Measurements from ENCODE around the gene TMUB1.

Gene TMUB1

DNA sequence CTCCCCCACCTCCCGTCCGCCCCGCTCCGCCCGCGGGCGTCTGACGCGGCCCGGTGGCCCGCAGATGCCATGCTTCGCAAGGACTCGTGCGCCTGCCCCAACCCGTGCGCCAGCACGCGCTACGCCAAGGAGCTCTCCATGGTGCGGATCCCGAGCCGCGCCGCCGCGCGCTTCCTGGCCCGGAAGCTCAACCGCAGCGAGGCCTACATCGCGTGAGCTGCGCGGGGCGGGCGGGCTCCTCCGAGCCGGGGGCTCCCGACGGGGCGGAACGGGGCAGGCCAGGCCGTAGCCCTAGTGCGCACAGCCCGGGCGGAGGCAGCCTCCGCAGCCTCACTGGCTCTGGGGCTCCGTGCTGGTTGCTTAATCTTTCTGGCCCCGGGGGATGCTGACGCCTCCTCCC, 32.2 kb downstream of the TMUB1 start:
- H3K79me2 ChIP-seq (ENCODE audit: control insufficient read depth, low read length) = no peaks in the 10 kb centered on the region
- H3K27ac ChIP-seq (ENCODE audit: low read depth, low read length) = no peak overlapping the region
- no peak for TF ChIP-seq EZH2phosphoT487 (IDR thresholded peaks at IDR 0.05; ENCODE audit: borderline replicate concordance, low read length)
- TF ChIP-seq, protein P1, sequence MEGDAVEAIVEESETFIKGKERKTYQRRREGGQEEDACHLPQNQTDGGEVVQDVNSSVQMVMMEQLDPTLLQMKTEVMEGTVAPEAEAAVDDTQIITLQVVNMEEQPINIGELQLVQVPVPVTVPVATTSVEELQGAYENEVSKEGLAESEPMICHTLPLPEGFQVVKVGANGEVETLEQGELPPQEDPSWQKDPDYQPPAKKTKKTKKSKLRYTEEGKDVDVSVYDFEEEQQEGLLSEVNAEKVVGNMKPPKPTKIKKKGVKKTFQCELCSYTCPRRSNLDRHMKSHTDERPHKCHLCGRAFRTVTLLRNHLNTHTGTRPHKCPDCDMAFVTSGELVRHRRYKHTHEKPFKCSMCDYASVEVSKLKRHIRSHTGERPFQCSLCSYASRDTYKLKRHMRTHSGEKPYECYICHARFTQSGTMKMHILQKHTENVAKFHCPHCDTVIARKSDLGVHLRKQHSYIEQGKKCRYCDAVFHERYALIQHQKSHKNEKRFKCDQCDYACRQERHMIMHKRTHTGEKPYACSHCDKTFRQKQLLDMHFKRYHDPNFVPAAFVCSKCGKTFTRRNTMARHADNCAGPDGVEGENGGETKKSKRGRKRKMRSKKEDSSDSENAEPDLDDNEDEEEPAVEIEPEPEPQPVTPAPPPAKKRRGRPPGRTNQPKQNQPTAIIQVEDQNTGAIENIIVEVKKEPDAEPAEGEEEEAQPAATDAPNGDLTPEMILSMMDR (IDR thresholded peaks at IDR 0.05; ENCODE audit: low read depth, low read length, poor library complexity, severe bottlenecking) = no peak
- H3K9me2 ChIP-seq (replicated peaks; ENCODE audit: control insufficient read depth, low read length) = no peaks in the 10 kb centered on the region
- H3K4me1 ChIP-seq (ENCODE audit: control insufficient read depth, low read length) = 0 out of 2 replicates have a peak, but pooled peaks cover 5% of the 10 kb centered on the region
- no peaks in the 10 kb centered on the region for H3F3A ChIP-seq (ENCODE audit: control insufficient read depth, insufficient read depth)
- no peak overlapping the region for H3K4me3 ChIP-seq (ENCODE audit: low read length)
- no peaks in the 10 kb centered on the region for H3K9me3 ChIP-seq (ENCODE audit: control insufficient read depth, insufficient read depth, low read length)
- H3K36me3 ChIP-seq (ENCODE audit: control insufficient read depth, low read length) = no peaks in the 10 kb centered on the region
- peaks cover 11% of the 10 kb centered on the region; the same call in 1 of the 2 replicates for H3K27me3 ChIP-seq (ENCODE audit: control insufficient read depth, low read length)
- no peaks in the 10 kb centered on the region for H4K20me1 ChIP-seq (ENCODE audit: control insufficient read depth, insufficient read depth, low read depth, low read length)
- H3K4me2 ChIP-seq (ENCODE audit: low read length) = peak overlapping the region; percentile 11; the same call in 1 of the 2 replicates

DNA sequence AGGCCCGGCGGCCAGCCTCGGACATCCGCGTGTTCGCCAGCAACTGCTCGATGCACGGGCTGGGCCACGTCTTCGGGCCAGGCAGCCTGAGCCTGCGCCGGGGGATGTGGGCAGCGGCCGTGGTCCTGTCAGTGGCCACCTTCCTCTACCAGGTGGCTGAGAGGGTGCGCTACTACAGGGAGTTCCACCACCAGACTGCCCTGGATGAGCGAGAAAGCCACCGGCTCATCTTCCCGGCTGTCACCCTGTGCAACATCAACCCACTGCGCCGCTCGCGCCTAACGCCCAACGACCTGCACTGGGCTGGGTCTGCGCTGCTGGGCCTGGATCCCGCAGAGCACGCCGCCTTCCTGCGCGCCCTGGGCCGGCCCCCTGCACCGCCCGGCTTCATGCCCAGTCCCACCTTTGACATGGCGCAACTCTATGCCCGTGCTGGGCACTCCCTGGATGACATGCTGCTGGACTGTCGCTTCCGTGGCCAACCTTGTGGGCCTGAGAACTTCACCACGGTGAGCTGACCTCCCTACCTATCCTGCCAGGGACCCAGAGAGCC, 34.3 kb downstream of the TMUB1 start:
- H3K36me3 ChIP-seq (ENCODE audit: control insufficient read depth, low read length) = no peaks in the 10 kb centered on the region
- H3K4me1 ChIP-seq (ENCODE audit: control insufficient read depth, low read length) = 0 out of 2 replicates have a peak, but pooled peaks cover 5% of the 10 kb centered on the region
- H3K9me3 ChIP-seq (ENCODE audit: control insufficient read depth, insufficient read depth, low read length) = no peaks in the 10 kb centered on the region
- no peaks in the 10 kb centered on the region for H3K9me2 ChIP-seq (replicated peaks; ENCODE audit: control insufficient read depth, low read length)
- no peaks in the 10 kb centered on the region for H3K79me2 ChIP-seq (ENCODE audit: control insufficient read depth, low read length)
- H3K4me2 ChIP-seq (ENCODE audit: low read length) = no peak overlapping the region
- H3K4me3 ChIP-seq (ENCODE audit: low read length) = no peak overlapping the region
- TF ChIP-seq, protein P1 (IDR thresholded peaks at IDR 0.05; ENCODE audit: low read depth, low read length, poor library complexity, severe bottlenecking) = no peak
- TF ChIP-seq EZH2phosphoT487 (IDR thresholded peaks at IDR 0.05; ENCODE audit: borderline replicate concordance, low read length) = no peak
- H3F3A ChIP-seq (ENCODE audit: control insufficient read depth, insufficient read depth) = no peaks in the 10 kb centered on the region
- H3K27me3 ChIP-seq (ENCODE audit: control insufficient read depth, low read length) = peaks cover 11% of the 10 kb centered on the region; the same call in 1 of the 2 replicates
- H3K27ac ChIP-seq (ENCODE audit: low read depth, low read length) = no peak overlapping the region
- H4K20me1 ChIP-seq (ENCODE audit: control insufficient read depth, insufficient read depth, low read depth, low read length) = no peaks in the 10 kb centered on the region

DNA sequence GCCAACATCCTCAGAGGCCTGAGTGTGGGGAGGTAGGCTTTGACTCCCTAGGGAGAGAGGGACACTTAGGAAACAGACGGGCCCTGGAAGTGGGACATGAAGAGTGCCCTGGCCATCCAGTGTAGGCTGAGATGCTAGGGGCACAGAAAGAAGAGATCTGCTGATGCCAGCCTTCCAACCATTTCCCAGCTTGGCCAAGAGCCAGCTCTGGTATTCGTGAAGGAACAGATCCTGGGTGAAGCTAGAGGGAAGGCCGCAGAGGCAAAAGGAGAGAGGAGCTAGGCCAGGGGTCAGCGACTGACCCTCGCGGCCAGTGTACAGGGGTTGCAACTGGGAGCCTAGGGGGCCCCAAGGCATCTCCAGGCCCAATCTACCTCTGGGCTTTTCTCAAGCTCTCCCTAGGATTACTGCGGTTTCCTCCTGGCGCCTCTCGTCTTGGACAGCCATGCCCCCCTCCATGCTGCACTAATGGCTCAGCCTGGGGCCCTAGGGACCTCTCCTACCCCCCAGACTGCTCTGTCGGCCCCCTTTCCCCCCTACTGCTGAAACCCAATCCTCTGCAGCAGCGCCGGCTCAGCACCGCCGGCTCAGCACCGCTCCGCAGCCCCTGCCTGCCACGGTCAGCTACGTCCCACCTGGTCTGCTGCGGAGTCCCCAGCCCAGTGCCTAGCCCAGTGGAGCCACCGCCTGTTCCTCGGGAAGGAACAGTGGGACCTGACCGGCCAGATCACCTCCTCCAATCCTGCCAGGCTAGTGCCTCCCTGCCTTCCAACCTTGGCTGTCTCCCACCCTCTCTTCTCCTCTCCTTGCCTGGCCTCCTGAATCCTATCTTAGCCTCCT, 35.1 kb downstream of the TMUB1 start, which contains the start of gene ASIC3:
Gene ASIC3, plus strand, starts transcription at position 556 of the 840 bp plus-strand sequence. CDS start 355 bp downstream, outside the sequence.
- Histone ChIP-seq H3K4me1 (ENCODE audit: control insufficient read depth, low read length) (0 out of 2 replicates have a peak, but pooled peaks cover 4% of the 10 kb centered on the region), H3K79me2 (ENCODE audit: control insufficient read depth, low read length) (no peaks in the 10 kb centered on the region), H3K27me3 (ENCODE audit: control insufficient read depth, low read length) (peaks cover 11% of the 10 kb centered on the region; the same call in 1 of the 2 replicates), H3K4me3 (ENCODE audit: low read length) (no peak within 1 kb of the TSS), H3F3A (ENCODE audit: control insufficient read depth, insufficient read depth) (no peaks in the 10 kb centered on the region), H3K36me3 (ENCODE audit: control insufficient read depth, low read length) (no peaks in the 10 kb centered on the region), H3K27ac (ENCODE audit: low read depth, low read length) (no peak within 1 kb of the TSS), H4K20me1 (ENCODE audit: control insufficient read depth, insufficient read depth, low read depth, low read length) (no peaks in the 10 kb centered on the region), H3K9me2 (replicated peaks; ENCODE audit: control insufficient read depth, low read length) (no peaks in the 10 kb centered on the region), H3K9me3 (ENCODE audit: control insufficient read depth, insufficient read depth, low read length) (no peaks in the 10 kb centered on the region), H3K4me2 (ENCODE audit: low read length) (no peak within 1 kb of the TSS)
- TF ChIP-seq EZH2phosphoT487 (IDR thresholded peaks at IDR 0.05; ENCODE audit: borderline replicate concordance, low read length) = no peak
- TF ChIP-seq, protein P1 (IDR thresholded peaks at IDR 0.05; ENCODE audit: low read depth, low read length, poor library complexity, severe bottlenecking) = no peak

Data from DOHH2 (cell line).